NT2/D1 (cell line): ENCODE results near the gene AQR.

Source experiments
- SUZ12 ChIP-seq: IDR thresholded peaks from 2 replicates; pipeline ENCODE4 v1.6.1; 2011; ENCODE audit not compliant: insufficient read length, insufficient read depth; ENCODE audit errors: extremely low read depth
- YY1 ChIP-seq: IDR thresholded peaks from 2 replicates; pipeline ENCODE4 v1.6.1; 2011; ENCODE audit not compliant: insufficient read length, insufficient read depth

GRCh38 chr15:35005933-35006332, 36.4 kb upstream of the AQR start:
- no peak for TF ChIP-seq YY1
- TF ChIP-seq SUZ12, result no peak
